ENCODE measurements around the gene MAP4. TPM values are rescaled to one million over a fixed set of nuclear protein-coding genes. Genes with fewer than 3 reads are reported as not detected.
"Not testable (repeated sequence)": the region's sequence is repeated elsewhere in the genome, so short reads cannot be mapped to it uniquely, and the experiment has no call there.

The MAP4 gene
- total and polyA plus RNA-seq, 2 donors (not counting 1 experiment from before 2014, with no cell fraction given), result 39.2 to 132 TPM

DNA sequence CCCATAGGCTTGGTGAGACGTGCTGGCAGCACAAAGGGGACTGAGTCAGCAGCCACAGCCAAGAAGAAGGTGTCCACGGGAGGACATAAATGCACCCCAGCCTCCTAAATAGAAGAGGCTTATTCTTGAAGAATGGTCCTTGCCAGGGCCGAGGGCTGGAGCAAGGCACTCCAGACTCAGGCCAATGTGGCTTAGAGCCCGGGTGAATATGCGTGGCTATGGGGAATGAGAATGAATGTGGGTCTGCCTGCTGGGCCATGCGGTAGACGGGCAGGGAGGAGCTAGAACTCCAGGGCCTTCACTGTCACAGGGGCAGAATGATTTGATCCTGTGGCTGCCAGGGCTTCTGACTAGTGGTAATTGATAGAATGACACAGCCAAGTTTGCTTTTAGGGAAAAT, 179.2 kb downstream of the MAP4 start:
- no peaks in the 10 kb centered on the region for H3K27me3 Mint-ChIP-seq
- DNase-seq (no peak), ATAC-seq (ENCODE audit: low read depth) (no peak)
- Histone ChIP-seq H3K27ac (ENCODE audit: low read length in 2 of 2) (no peak overlapping the region), H3K27me3 (replicated peaks in 1 of 4; ENCODE audit: control extremely low read depth in 1 of 4, control insufficient read depth in 3 of 4, insufficient read depth in 4 of 4, low read length in 3 of 4) (no peaks in the 10 kb centered on the region), H3K36me3 (replicated peaks in 1 of 2; ENCODE audit: control extremely low read depth in 1 of 2, control insufficient read depth in 1 of 2, extremely low read depth in 1 of 2, insufficient read depth in 2 of 2, low read length in 1 of 2) (peaks cover 8 to 74% of the 10 kb centered on the region in 2 experiments), H3K4me1 (ENCODE audit: control insufficient read depth in 2 of 2, insufficient read depth in 2 of 2, low read length in 2 of 2) (no peaks in the 10 kb centered on the region), H3K4me3 (ENCODE audit: control extremely low read depth in 1 of 5, extremely low read depth in 1 of 5, insufficient read depth in 1 of 5, low read depth in 2 of 5, low read length in 4 of 5) (no peak overlapping the region), H4K20me1 (ENCODE audit: control insufficient read depth, insufficient read depth, low read length, poor library complexity, severe bottlenecking) (peaks cover 13% of the 10 kb centered on the region), H3K79me2 (ENCODE audit: control insufficient read depth, insufficient read depth, low read length) (peaks cover 13% of the 10 kb centered on the region), H2AFZ (ENCODE audit: insufficient read depth, low read depth, low read length, poor library complexity, severe bottlenecking) (no peak overlapping the region), H3K9me3 (ENCODE audit: control extremely low read depth in 1 of 3, control insufficient read depth in 2 of 3, insufficient read depth in 1 of 3, low read length in 2 of 3) (no peaks in the 10 kb centered on the region), H3K9ac (ENCODE audit: low read length) (no peak overlapping the region), H3K4me2 (replicated peaks; ENCODE audit: low read depth, low read length, poor library complexity, severe bottlenecking) (no peak overlapping the region)
- TF ChIP-seq, protein P1, sequence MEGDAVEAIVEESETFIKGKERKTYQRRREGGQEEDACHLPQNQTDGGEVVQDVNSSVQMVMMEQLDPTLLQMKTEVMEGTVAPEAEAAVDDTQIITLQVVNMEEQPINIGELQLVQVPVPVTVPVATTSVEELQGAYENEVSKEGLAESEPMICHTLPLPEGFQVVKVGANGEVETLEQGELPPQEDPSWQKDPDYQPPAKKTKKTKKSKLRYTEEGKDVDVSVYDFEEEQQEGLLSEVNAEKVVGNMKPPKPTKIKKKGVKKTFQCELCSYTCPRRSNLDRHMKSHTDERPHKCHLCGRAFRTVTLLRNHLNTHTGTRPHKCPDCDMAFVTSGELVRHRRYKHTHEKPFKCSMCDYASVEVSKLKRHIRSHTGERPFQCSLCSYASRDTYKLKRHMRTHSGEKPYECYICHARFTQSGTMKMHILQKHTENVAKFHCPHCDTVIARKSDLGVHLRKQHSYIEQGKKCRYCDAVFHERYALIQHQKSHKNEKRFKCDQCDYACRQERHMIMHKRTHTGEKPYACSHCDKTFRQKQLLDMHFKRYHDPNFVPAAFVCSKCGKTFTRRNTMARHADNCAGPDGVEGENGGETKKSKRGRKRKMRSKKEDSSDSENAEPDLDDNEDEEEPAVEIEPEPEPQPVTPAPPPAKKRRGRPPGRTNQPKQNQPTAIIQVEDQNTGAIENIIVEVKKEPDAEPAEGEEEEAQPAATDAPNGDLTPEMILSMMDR (IDR thresholded peaks at IDR 0.05), result no peak
- POLR2A ChIA-PET, result no interaction called here
- H3K4me1 Mint-ChIP-seq, result peaks cover 2% of the 10 kb centered on the region
- H3K4me3 Mint-ChIP-seq, result no peak overlapping the region
- CTCF ChIA-PET, result interaction anchor here (0.6 to 6.4 kb wide), 15 partner anchors 12 to 315 kb away, joined by 3 to 83 read pairs (median 4); no protein-coding TSS in a partner anchor
- WGBS (ENCODE audit: insufficient coverage), result 97% methylated on average over 6 of the region's 7 CpGs
- H3K9me3 Mint-ChIP-seq (ENCODE audit: insufficient read depth), result no peaks in the 10 kb centered on the region
- peak overlapping the region; percentile 50 for H3K27ac Mint-ChIP-seq
- intact Hi-C loops (cut with micrococcal nuclease), result loop anchor here (1.0 kb wide), 1 partner anchor 153 kb away; no protein-coding TSS in a partner anchor

DNA sequence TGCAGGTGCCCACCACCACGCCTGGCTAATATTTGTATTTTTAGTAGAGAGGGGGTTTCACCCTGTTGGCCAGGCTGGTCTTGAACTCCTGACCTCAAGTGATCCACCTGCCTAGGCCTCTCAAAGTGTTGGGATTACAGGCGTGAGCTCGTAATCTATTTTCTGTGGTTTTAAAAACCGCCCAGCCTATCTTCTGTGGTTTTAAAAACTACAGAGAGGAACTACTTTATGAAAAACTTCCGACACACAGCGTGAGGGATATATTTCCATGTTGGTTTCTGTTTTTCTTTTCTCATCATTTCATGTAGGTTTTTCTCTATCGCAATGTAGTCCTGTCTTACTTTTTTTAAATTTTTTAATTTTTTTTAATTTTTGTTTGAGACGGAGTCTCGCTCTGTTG, 186.7 kb downstream of the MAP4 start:
- DNase-seq; H3K27ac ChIP-seq (ENCODE audit: low read length in 2 of 2); H3K27ac Mint-ChIP-seq; H3K9me3 ChIP-seq (ENCODE audit: control extremely low read depth in 1 of 3, control insufficient read depth in 2 of 3, insufficient read depth in 1 of 3, low read length in 2 of 3); H3K4me2 ChIP-seq (replicated peaks; ENCODE audit: low read depth, low read length, poor library complexity, severe bottlenecking); H2AFZ ChIP-seq (ENCODE audit: insufficient read depth, low read depth, low read length, poor library complexity, severe bottlenecking); H3K9ac ChIP-seq (ENCODE audit: low read length); H3K27me3 Mint-ChIP-seq; H3K4me3 ChIP-seq (ENCODE audit: control extremely low read depth in 1 of 5, extremely low read depth in 1 of 5, insufficient read depth in 1 of 5, low read depth in 2 of 5, low read length in 4 of 5); H3K4me3 Mint-ChIP-seq; H3K27me3 ChIP-seq (replicated peaks in 1 of 4; ENCODE audit: control extremely low read depth in 1 of 4, control insufficient read depth in 3 of 4, insufficient read depth in 4 of 4, low read length in 3 of 4); ATAC-seq (ENCODE audit: low read depth); H3K9me3 Mint-ChIP-seq (ENCODE audit: insufficient read depth): not testable (repeated sequence)
- H4K20me1 ChIP-seq (ENCODE audit: control insufficient read depth, insufficient read depth, low read length, poor library complexity, severe bottlenecking), result peaks cover 18% of the 10 kb centered on the region
- 60% methylated on average over 1 of the region's 9 CpGs for WGBS (ENCODE audit: insufficient coverage)
- ChIA-PET POLR2A (interaction anchor here (0.6 kb wide), 1 partner anchor 45 kb away, joined by 3 read pairs; no protein-coding TSS in a partner anchor), CTCF (interaction anchor here (0.7 kb wide), 1 partner anchor 160 kb away, joined by 3 read pairs; no protein-coding TSS in a partner anchor)
- peaks cover 23% of the 10 kb centered on the region for H3K79me2 ChIP-seq (ENCODE audit: control insufficient read depth, insufficient read depth, low read length)
- peaks cover 28% of the 10 kb centered on the region for H3K4me1 Mint-ChIP-seq
- intact Hi-C loops (cut with micrococcal nuclease), result loop anchor here (2.0 kb wide), 1 partner anchor 69 kb away; no protein-coding TSS in a partner anchor
- H3K4me1 ChIP-seq (ENCODE audit: control insufficient read depth in 2 of 2, insufficient read depth in 2 of 2, low read length in 2 of 2), result peaks cover 11 to 21% of the 10 kb centered on the region in 2 donors
- H3K36me3 ChIP-seq (replicated peaks in 1 of 2; ENCODE audit: control extremely low read depth in 1 of 2, control insufficient read depth in 1 of 2, extremely low read depth in 1 of 2, insufficient read depth in 2 of 2, low read length in 1 of 2), result peaks cover 1 to 52% of the 10 kb centered on the region in 2 experiments
